GM12878 (cell line): ENCODE data around the gene RTF1. TPM values are rescaled to one million over a fixed set of nuclear protein-coding genes. Genes with fewer than 3 reads are reported as not detected.

ENCODE experiments used
- ATAC-seq: fragments of 200-7000 bp; cut with Tn5 transposase; 3 replicates; pipeline ENCODE4 v1.9.1; 2020; ENCODE audit warnings: mild to moderate bottlenecking, moderate library complexity
- BruUV-seq: library from RNA; stranded (reverse); fragments of 400-500 nt; replicated peaks from 2 replicates; lab custom pipeline; 2021; lab: Mats Ljungman, UMichigan
- CTCF ChIA-PET: fragments of 300-600 bp; sonication (Branson Sonifier 250); formaldehyde crosslinking; extraction: SDS; loops from one replicate; lab custom pipeline; 2021; ENCODE audit warnings: inconsistent platforms; lab: Yijun Ruan, JAX
- POLR2A ChIA-PET: fragments of 350-600 bp; formaldehyde crosslinking; extraction: SDS; loops from one replicate; lab custom pipeline; 2021; ENCODE audit warnings: inconsistent platforms; lab: Charles Lee
- RAD21 ChIA-PET: fragments of 300-600 bp; sonication (Branson Sonifier 250); formaldehyde crosslinking; loops from one replicate; lab custom pipeline; 2023; ENCODE audit warnings: antibody characterized with exemption; ENCODE audit not compliant: unreplicated experiment; lab: Charles Lee
- SMC1A ChIA-PET: fragments of 300-600 bp; sonication (Branson Sonifier 250); formaldehyde crosslinking; loops from one replicate; lab custom pipeline; 2023; ENCODE audit not compliant: unreplicated experiment, uncharacterized antibody; lab: Charles Lee
- DNase-seq: peaks from one replicate; pipeline ENCODE4 v3.0.0-alpha.2; 2011; ENCODE audit warnings: low read depth, low spot score
- FAIRE-seq: peaks from 3 replicates; lab custom pipeline; 2011; peaks lifted over from hg19 to GRCh38; lab: Jason Lieb, UNC
- H2AFZ ChIP-seq: 2 replicates; pipeline ENCODE4 v1.6.0; 2011; ENCODE audit warnings: low read depth, low read length, control low read depth; ENCODE audit not compliant: control insufficient read depth
- H3K27ac ChIP-seq: 2 replicates; pipeline ENCODE4 v1.5.1; 2011; ENCODE audit warnings: control low read depth; ENCODE audit not compliant: control insufficient read depth, insufficient read depth
- H3K27me3 ChIP-seq, 2 experiments: replicated peaks in 1 of 2; 2 replicates each; pipeline versions ENCODE4 v1.6.0 to v1.6.1; 2011; ENCODE audit warnings: low read length in 1 of 2; ENCODE audit not compliant: control insufficient read depth in 2 of 2, insufficient read depth in 2 of 2
- H3K36me3 ChIP-seq, 2 experiments: 2 replicates each; pipeline ENCODE4 v1.5.1; 2011; ENCODE audit warnings: low read length in 1 of 2; ENCODE audit not compliant: control insufficient read depth in 2 of 2, insufficient read depth in 2 of 2
- H3K4me1 ChIP-seq: 2 replicates; pipeline ENCODE4 v1.6.1; 2011; ENCODE audit warnings: mild to moderate bottlenecking, low read length, moderate library complexity, mixed read lengths; ENCODE audit not compliant: control insufficient read depth, insufficient read depth
- H3K4me2 ChIP-seq: 2 replicates; pipeline ENCODE4 v1.6.0; 2011; ENCODE audit warnings: control low read depth; ENCODE audit not compliant: control insufficient read depth, insufficient read depth
- H3K4me3 ChIP-seq: fragments of 200-600 bp; sonication (generic); 2 replicates; pipeline ENCODE4 v1.5.1; 2016
- H3K79me2 ChIP-seq: 2 replicates; pipeline ENCODE4 v1.6.0; 2011; ENCODE audit warnings: low read length; ENCODE audit not compliant: control insufficient read depth, insufficient read depth
- H3K9ac ChIP-seq: 2 replicates; pipeline ENCODE4 v1.8.0; 2011; ENCODE audit warnings: low read length, control low read depth, mixed read lengths; ENCODE audit not compliant: control insufficient read depth, insufficient read depth
- H3K9me3 ChIP-seq: replicated peaks from 3 replicates; pipeline ENCODE4 v1.5.1; 2011; ENCODE audit warnings: mild to moderate bottlenecking, low read length; ENCODE audit not compliant: control insufficient read depth, insufficient read depth
- H4K20me1 ChIP-seq: 2 replicates; pipeline ENCODE4 v1.6.0; 2011; ENCODE audit not compliant: control insufficient read depth, insufficient read depth
- HDAC6 ChIP-seq: fragments of 200-600 bp; sonication (generic); IDR thresholded peaks from one replicate; pipeline ENCODE4 v1.8.0; 2017; ENCODE audit warnings: antibody characterized with exemption; ENCODE audit not compliant: unreplicated experiment
- IKZF1 ChIP-seq: fragments of 450-650 bp; conservative IDR thresholded peaks from 2 replicates; pipeline ENCODE4 v1.6.1; 2017; ENCODE audit warnings: antibody characterized with exemption, mild to moderate bottlenecking
- KLF5 ChIP-seq: fragments of 450-650 bp; IDR thresholded peaks from 2 replicates; pipeline ENCODE4 v1.6.1; 2014; ENCODE audit warnings: mild to moderate bottlenecking; ENCODE audit not compliant: partially characterized antibody
- MXI1 ChIP-seq: fragments of 150-350 bp; IDR thresholded peaks from 2 replicates; pipeline ENCODE4 v1.6.1; 2011; ENCODE audit warnings: low read depth, mild to moderate bottlenecking, inconsistent platforms, low read length, improper control_type of control experiment
- NFXL1 ChIP-seq: fragments of 450-650 bp; IDR thresholded peaks from 2 replicates; pipeline ENCODE4 v1.6.1; 2017; ENCODE audit warnings: antibody characterized with exemption, mild to moderate bottlenecking, borderline replicate concordance
- SREBF1 ChIP-seq: IDR thresholded peaks from 2 replicates; pipeline ENCODE4 v1.6.1; 2012; ENCODE audit warnings: mild to moderate bottlenecking, low read length
- SRF ChIP-seq, 2 experiments: IDR thresholded peaks; 2 replicates each; pipeline ENCODE4 v1.6.1; 2011; ENCODE audit warnings: low read depth in 2 of 2, low read length in 2 of 2, mild to moderate bottlenecking in 1 of 2, moderate library complexity in 1 of 2
- STAT3 ChIP-seq: IDR thresholded peaks from 2 replicates; pipeline ENCODE4 v1.6.1; 2011; ENCODE audit warnings: low read depth, low read length, improper control_type of control experiment
- ZNF384 ChIP-seq: IDR thresholded peaks from 2 replicates; pipeline ENCODE4 v1.6.1; 2012; ENCODE audit warnings: low read depth, mild to moderate bottlenecking, low read length, improper control_type of control experiment, borderline replicate concordance
- WGBS: methylation state at CpG from one replicate; pipeline ENCODE4 v1.1.6; 2016; ENCODE audit warnings: low lambda C conversion rate; ENCODE audit not compliant: insufficient replicate concordance, insufficient coverage; ENCODE audit errors: missing lambda C conversion rate; 5-methylcytosine and 5-hydroxymethylcytosine counted together
- in situ Hi-C: fragments of 300-500 bp; cut with MboI; formaldehyde crosslinking; loops from 9 replicates; pipeline ENCODE4 v1.14.3; 2018; ENCODE audit warnings: mixed read lengths
- intact Hi-C: fragments of 100-400 bp; cut with micrococcal nuclease; formaldehyde crosslinking; loops from one replicate; pipeline ENCODE4 v1.14.2; 2022; ENCODE audit not compliant: unreplicated experiment
- polyA plus RNA-seq, 11 experiments: library from polyadenylated mRNA; depleted of rRNA in 4 of 11; unstranded in 6 of 11; stranded (reverse) in 5 of 11; fragments of >200 nt; fragmentation: Nextera tagmentation in 4 of 11; fragmentation: Illumina TruSeq in 1 of 11; extraction: Ambion mirVana in 4 of 11; extraction: Trizol in 1 of 11; gene quantifications; 1 replicate in 1 of 11; 2 replicates in 10 of 11; pipeline versions ENCODE4 v1.2.1 to v1.2.3, GENCODE V29; 2011 to 2016; ENCODE audit warnings: inconsistent platforms in 2 of 11, missing spikeins in 2 of 11, low read depth in 1 of 11
- total RNA-seq, 4 experiments: library from RNA; depleted of rRNA in 3 of 4; stranded (reverse); fragments of >200 nt in 3 of 4; fragmentation: Illumina TruSeq in 1 of 4; extraction: Trizol in 1 of 4; gene quantifications; 2 replicates each; pipeline versions ENCODE4 v1.2.1 to v1.2.3, GENCODE V29; 2013 to 2021
- TF ChIP-seq, protein P1 (sequence below): fragments of 450-650 bp; IDR thresholded peaks from 2 replicates; pipeline ENCODE4 v1.6.1; 2018; ENCODE audit warnings: borderline replicate concordance, mild to moderate bottlenecking; ENCODE audit not compliant: partially characterized antibody

Gene RTF1
- total and polyA plus RNA-seq, 10 of the 15 experiments (the other 5 are each of a cell fraction or from before 2014, with no cell fraction given) = 7.2 to 67.9 (median 32.3) TPM

DNA sequence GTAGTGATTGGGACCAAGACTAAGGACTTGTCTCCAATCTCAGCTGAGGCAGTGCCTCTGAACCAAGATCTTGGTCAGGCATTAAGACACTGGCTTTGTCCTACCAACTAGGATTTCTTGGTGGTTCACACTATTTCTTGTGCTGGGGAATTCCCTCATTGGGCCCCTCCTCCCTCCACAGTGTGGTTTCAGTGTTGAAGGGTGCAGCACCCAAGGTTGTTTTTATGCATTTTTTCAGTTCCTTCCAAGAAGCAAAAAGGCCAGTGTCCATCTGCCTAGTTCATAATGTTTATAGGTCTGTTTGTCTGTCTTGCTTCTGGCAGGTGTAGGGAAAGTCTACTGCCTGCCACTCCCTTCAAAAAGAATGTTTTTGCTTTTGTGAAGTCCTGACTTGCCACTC, 66.2 kb downstream of the RTF1 start (continued):
- no peak for TF ChIP-seq KLF5
- TF ChIP-seq, all 136 proteins: peak for 24

DNA sequence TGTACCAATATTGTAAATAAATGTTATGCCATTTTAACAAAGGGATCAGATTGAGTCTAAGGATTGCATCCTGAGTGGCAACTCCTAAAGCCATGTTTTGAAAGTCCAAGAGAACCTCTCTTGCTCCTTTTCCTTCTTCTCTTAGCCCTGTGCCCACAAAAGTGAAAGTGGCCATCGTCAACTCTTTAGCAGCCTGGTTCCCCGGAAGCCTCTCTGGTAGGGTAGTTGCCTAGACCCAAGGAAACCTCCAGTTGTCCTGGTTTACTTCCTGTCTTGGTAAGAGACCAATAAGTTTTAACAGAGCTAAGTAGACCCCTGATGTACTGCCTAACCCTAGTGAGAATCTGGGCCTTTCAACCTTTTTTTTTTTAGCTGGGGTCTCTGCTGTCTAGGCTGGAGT, 66.6 kb downstream of the RTF1 start:
- no peak overlapping the region for H2AFZ ChIP-seq
- WGBS = 65% methylated on average over 2 of the region's 2 CpGs
- RAD21 ChIA-PET = interaction anchor here (3.2 kb wide), 1 partner anchor 10 kb away, joined by 15 read pairs; the partner anchor contains the start of gene ITPKA

DNA sequence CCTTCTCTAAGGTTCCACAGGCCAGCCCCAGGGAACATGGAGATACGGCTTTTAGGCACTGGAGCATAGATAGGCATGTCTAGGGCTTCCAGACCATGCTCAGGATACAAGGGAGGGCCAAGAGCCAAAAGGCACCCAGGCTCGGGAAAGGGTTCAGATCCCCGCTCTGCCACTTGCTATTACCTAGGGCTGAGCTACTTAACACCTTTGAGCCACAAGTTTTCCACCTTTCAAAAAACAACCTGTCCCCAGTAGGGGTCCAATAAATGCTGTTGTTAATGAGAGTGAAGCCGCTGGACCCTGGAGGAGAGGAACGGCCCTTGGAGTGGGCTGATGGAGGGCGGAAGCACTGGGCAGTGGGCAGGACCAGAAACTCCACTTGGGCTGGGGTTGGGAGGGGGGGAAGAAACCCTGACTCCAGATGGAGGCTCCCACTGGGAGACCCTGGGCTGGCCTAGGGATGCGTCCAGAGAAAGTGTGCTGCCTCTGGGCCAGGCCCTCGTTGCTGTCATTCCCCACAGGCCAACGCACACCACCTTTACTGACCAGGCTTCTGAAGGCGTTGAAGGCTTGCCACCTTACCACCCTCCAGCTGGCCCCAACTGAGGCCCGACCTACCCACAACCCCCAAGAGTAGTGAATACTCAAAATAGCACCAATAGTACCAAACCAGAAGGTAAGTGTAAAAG, 68.2 kb downstream of the RTF1 start:
- SMC1A ChIA-PET = no interaction called here
- TF ChIP-seq NFXL1 = no peak
- TF ChIP-seq SRF (IDR thresholded peaks at IDR 0.05; ENCODE audit: low read depth in 2 of 2, low read length in 2 of 2) = no peak
- no peak for TF ChIP-seq SREBF1
- TF ChIP-seq ZNF384 = no peak
- TF ChIP-seq, protein P1, sequence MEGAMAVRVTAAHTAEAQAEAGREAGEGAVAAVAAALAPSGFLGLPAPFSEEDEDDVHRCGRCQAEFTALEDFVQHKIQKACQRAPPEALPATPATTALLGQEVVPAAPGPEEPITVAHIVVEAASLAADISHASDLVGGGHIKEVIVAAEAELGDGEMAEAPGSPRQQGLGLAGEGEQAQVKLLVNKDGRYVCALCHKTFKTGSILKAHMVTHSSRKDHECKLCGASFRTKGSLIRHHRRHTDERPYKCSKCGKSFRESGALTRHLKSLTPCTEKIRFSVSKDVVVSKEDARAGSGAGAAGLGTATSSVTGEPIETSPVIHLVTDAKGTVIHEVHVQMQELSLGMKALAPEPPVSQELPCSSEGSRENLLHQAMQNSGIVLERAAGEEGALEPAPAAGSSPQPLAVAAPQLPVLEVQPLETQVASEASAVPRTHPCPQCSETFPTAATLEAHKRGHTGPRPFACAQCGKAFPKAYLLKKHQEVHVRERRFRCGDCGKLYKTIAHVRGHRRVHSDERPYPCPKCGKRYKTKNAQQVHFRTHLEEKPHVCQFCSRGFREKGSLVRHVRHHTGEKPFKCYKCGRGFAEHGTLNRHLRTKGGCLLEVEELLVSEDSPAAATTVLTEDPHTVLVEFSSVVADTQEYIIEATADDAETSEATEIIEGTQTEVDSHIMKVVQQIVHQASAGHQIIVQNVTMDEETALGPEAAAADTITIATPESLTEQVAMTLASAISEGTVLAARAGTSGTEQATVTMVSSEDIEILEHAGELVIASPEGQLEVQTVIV = no peak
- no peak for TF ChIP-seq STAT3
- TF ChIP-seq HDAC6 = no peak

More for the DNA sequence above, 66.6 kb downstream of the RTF1 start:
- peak overlapping the region; percentile 82 for H3K4me2 ChIP-seq
- peak overlapping the region; percentile 62 for H3K27ac ChIP-seq
- no peak overlapping the region for H3K4me3 ChIP-seq
- no peaks in the 10 kb centered on the region for H3K9me3 ChIP-seq
- SMC1A ChIA-PET = interaction anchor here (0.6 to 2.6 kb wide), 5 partner anchors 9 to 61 kb away, joined by 3 to 8 read pairs (median 4); partner anchors contain the start of genes ITPKA, LTK and RPAP1
- in situ Hi-C loops = no loop called here
- TF ChIP-seq IKZF1 (0 out of 2 replicates have a peak, but pooled peaks have one; percentile 7), MXI1 (no peak)
- TF ChIP-seq, all 136 proteins: peak for 1
- CTCF ChIA-PET = interaction anchor here (0.6 to 2.1 kb wide), 2 partner anchors 9 to 24 kb away, joined by 3 to 9 read pairs; no protein-coding TSS in a partner anchor
- FAIRE-seq (no peak), ATAC-seq (peak; percentile 22), DNase-seq (no peak)
- H3K79me2 ChIP-seq = no peaks in the 10 kb centered on the region
- no peaks in the 10 kb centered on the region for H4K20me1 ChIP-seq
- peaks cover 5 to 6% of the 10 kb centered on the region in 2 experiments; a peak in 3 of 4 replicates for H3K36me3 ChIP-seq
- BruUV-seq = no TSS peak
- intact Hi-C loops = no loop called here
- POLR2A ChIA-PET = interaction anchor here (0.6 to 2.5 kb wide), 2 partner anchors 9 to 421 kb away, joined by 3 to 16 read pairs; partner anchors contain the start of gene ITPKA
- peak overlapping the region; percentile 13; the same call in 1 of the 2 replicates for H3K9ac ChIP-seq
- H3K4me1 ChIP-seq = peaks cover 13% of the 10 kb centered on the region
- no peaks in the 10 kb centered on the region for H3K27me3 ChIP-seq

More for the DNA sequence above, 68.2 kb downstream of the RTF1 start:
- intact Hi-C loops (no loop called here), in situ Hi-C loops (no loop called here)
- H2AFZ ChIP-seq = no peak overlapping the region
- H3K4me2 ChIP-seq = no peak overlapping the region
- H3K9me3 ChIP-seq = no peaks in the 10 kb centered on the region
- BruUV-seq = no TSS peak
- H3K79me2 ChIP-seq = no peaks in the 10 kb centered on the region
- H3K27ac ChIP-seq = no peak overlapping the region
- no peak overlapping the region for H3K9ac ChIP-seq
- H3K4me1 ChIP-seq = peaks cover 18% of the 10 kb centered on the region
- no peak for DNase-seq
- ChIA-PET POLR2A (interaction anchor here (2.5 kb wide), 1 partner anchor 8 kb away, joined by 16 read pairs; the partner anchor contains the start of gene ITPKA), RAD21 (no interaction called here), CTCF (interaction anchor here (1.0 to 2.1 kb wide), 2 partner anchors 8 to 19 kb away, joined by 3 to 9 read pairs; no protein-coding TSS in a partner anchor)
- H3K27me3 ChIP-seq = no peaks in the 10 kb centered on the region
- no peak for FAIRE-seq
- no peak overlapping the region for H3K4me3 ChIP-seq
- H4K20me1 ChIP-seq = no peaks in the 10 kb centered on the region
- peaks cover 0 to 3% of the 10 kb centered on the region in 2 experiments; a peak in 3 of 4 replicates for H3K36me3 ChIP-seq
- WGBS = 65% methylated on average over 10 of the region's 11 CpGs
- ATAC-seq = no peak
